Activated naive CD4-positive, alpha-beta T cell treated with anti-CD3 and anti-CD28 coated beads, Interleukin-2, amount 50 U/mL, for 16 hours (primary cell): ENCODE measurements around the gene SRL.
A peak's percentile ranks its signal among the peaks of the same experiment; 100 is the strongest.

Experiments used
- DNase-seq: peaks from one replicate; pipeline ENCODE4 v3.0.0-alpha.2; 2020

The SRL gene

GRCh38 chr16:4198816-4199215 lies 43.1 kb downstream of the SRL start:
- no peak for DNase-seq

GRCh38 chr16:4194661-4195060 lies 47.2 kb downstream of the SRL start:
- no peak for DNase-seq

GRCh38 chr16:4193920-4194319 lies 48.0 kb downstream of the SRL start:
- DNase-seq: no peak

- no peak for DNase-seq
Observed at GRCh38 chr16:4192206-4192605, 49.7 kb downstream of the SRL start.

- DNase-seq: no peak
Observed at GRCh38 chr16:4190712-4191333, 51.1 kb downstream of the SRL start.

GRCh38 chr16:4190086-4190485 lies 51.8 kb downstream of the SRL start:
- no peak for DNase-seq

GRCh38 chr16:4184038-4184702 lies 57.7 kb downstream of the SRL start:
- DNase-seq: no peak

GRCh38 chr16:4183237-4184037 lies 58.4 kb downstream of the SRL start:
- DNase-seq: peak; percentile 88

- DNase-seq: no peak
Observed at GRCh38 chr16:4182581-4183236, 59.2 kb downstream of the SRL start.

- no peak for DNase-seq
Observed at GRCh38 chr16:4180511-4180910, 61.4 kb downstream of the SRL start.

- DNase-seq: no peak
Observed at GRCh38 chr16:4179763-4180260, 62.1 kb downstream of the SRL start.

- no peak for DNase-seq
Observed at GRCh38 chr16:4179020-4179419, 62.9 kb downstream of the SRL start.

GRCh38 chr16:4178468-4179010 lies 63.3 kb downstream of the SRL start:
- DNase-seq: no peak

GRCh38 chr16:4176906-4177417 lies 64.9 kb downstream of the SRL start:
- DNase-seq: no peak

GRCh38 chr16:4175849-4176248 lies 66.0 kb downstream of the SRL start:
- DNase-seq: no peak

GRCh38 chr16:4172070-4172469 lies 69.8 kb downstream of the SRL start:
- no peak for DNase-seq

- no peak for DNase-seq
Observed at GRCh38 chr16:4169415-4169814, 72.5 kb downstream of the SRL start.

GRCh38 chr16:4166821-4167220 lies 75.1 kb downstream of the SRL start:
- no peak for DNase-seq

GRCh38 chr16:4160658-4161430 lies 81.0 kb downstream of the SRL start:
- DNase-seq: no peak

GRCh38 chr16:4159726-4160125 lies 82.2 kb downstream of the SRL start:
- no peak for DNase-seq

- no peak for DNase-seq
Observed at GRCh38 chr16:4158143-4159093, 83.5 kb downstream of the SRL start.
